ENCODE measurements around the gene ARHGEF40.

Gene ARHGEF40

DNA sequence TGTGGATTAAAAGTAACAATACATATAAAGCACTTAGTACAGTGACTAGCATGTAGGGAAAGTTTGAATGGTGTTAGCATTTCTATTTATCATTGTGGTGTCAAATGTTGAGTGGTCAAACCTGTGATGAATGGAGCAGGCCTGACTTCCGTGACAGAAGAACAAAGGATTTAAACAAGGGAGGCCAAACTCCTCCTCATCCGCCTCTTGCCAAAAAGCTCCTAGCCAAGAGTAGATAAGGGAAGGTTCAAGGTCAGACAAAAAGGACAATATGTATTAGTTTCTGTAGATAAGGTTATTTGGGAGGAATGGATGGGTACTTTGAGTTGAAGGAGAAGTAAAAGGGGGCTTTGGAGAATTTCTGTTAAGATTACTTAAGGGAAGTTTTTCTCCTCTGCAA, 21.5 kb upstream of the ARHGEF40 start:
- TF ChIP-seq BHLHE40 (IDR thresholded peaks at IDR 0.05; ENCODE audit: borderline replicate concordance) (no peak), NFRKB (IDR thresholded peaks at IDR 0.05) (no peak), CTBP1 (IDR thresholded peaks at IDR 0.05; ENCODE audit: borderline replicate concordance) (no peak), L3MBTL2 (conservative IDR thresholded peaks at IDR 0.05) (no peak), ARNT (IDR thresholded peaks at IDR 0.05) (no peak), ZNF384 (IDR thresholded peaks at IDR 0.05) (no peak), HDGF (IDR thresholded peaks at IDR 0.05; ENCODE audit: borderline replicate concordance) (no peak), SP1 (IDR thresholded peaks at IDR 0.05) (no peak), LEF1 (IDR thresholded peaks at IDR 0.05; ENCODE audit: borderline replicate concordance) (no peak), TARDBP (IDR thresholded peaks at IDR 0.05) (no peak), SUZ12 (IDR thresholded peaks at IDR 0.05) (no peak), FOXA1 (IDR thresholded peaks at IDR 0.05) (no peak), ELF4 (IDR thresholded peaks at IDR 0.05) (no peak), FOXK2 (IDR thresholded peaks at IDR 0.05) (no peak), FOXM1 (IDR thresholded peaks at IDR 0.05; ENCODE audit: borderline replicate concordance) (no peak)
- TF ChIP-seq, protein P1, sequence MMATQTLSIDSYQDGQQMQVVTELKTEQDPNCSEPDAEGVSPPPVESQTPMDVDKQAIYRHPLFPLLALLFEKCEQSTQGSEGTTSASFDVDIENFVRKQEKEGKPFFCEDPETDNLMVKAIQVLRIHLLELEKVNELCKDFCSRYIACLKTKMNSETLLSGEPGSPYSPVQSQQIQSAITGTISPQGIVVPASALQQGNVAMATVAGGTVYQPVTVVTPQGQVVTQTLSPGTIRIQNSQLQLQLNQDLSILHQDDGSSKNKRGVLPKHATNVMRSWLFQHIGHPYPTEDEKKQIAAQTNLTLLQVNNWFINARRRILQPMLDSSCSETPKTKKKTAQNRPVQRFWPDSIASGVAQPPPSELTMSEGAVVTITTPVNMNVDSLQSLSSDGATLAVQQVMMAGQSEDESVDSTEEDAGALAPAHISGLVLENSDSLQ (IDR thresholded peaks at IDR 0.05): no peak
- ChIA-PET CTCF (interaction anchor here (3.0 kb wide), 1 partner anchor 34 kb away, joined by 14 read pairs; no protein-coding TSS in a partner anchor), POLR2A (no interaction called here)
- no peak for DNase-seq (ENCODE audit: extremely low spot score)

- no peak for DNase-seq (ENCODE audit: extremely low spot score)
- CTCF ChIA-PET: interaction anchor here (3.0 kb wide), 1 partner anchor 34 kb away, joined by 14 read pairs; no protein-coding TSS in a partner anchor
- TF ChIP-seq TARDBP (IDR thresholded peaks at IDR 0.05): no peak
- TF ChIP-seq BHLHE40 (IDR thresholded peaks at IDR 0.05; ENCODE audit: borderline replicate concordance): no peak
- no peak for TF ChIP-seq FOXA1 (IDR thresholded peaks at IDR 0.05)
- TF ChIP-seq ZNF384 (IDR thresholded peaks at IDR 0.05): no peak
- no peak for TF ChIP-seq NFRKB (IDR thresholded peaks at IDR 0.05)
- no peak for TF ChIP-seq L3MBTL2 (conservative IDR thresholded peaks at IDR 0.05)
- TF ChIP-seq ARNT (IDR thresholded peaks at IDR 0.05): no peak
- POLR2A ChIA-PET: no interaction called here
These were observed 20.8 kb upstream of the ARHGEF40 start for GRCh38 chr14:21049271-21049673.

DNA sequence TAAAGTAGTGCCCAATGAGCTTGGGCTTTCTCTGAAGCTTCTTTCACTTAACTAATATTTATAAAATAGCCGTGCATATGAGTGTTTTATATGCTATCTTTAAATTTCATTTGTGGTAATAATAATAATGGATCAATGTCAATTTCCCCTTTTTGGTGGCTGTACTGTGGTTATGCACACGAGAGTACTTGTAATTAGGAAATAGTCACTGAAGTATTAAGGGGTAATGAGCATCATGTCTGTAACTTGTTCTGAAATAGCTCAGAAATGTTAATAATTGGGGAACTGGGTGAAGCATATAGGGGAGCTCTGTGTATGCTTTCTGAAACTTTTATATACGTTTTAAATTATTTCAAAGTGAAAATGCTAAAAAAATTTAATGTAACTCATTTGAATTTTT, 19.5 kb upstream of the ARHGEF40 start:
- ChIA-PET CTCF (interaction anchor here (1.7 kb wide), 1 partner anchor 79 kb away, joined by 3 read pairs; no protein-coding TSS in a partner anchor), POLR2A (interaction anchor here (1.3 kb wide), 1 partner anchor 12 kb away, joined by 4 read pairs; no protein-coding TSS in a partner anchor)
- no peak for DNase-seq (ENCODE audit: extremely low spot score)
- no peak for TF ChIP-seq FOXA1 (IDR thresholded peaks at IDR 0.05)
- TF ChIP-seq LEF1 (IDR thresholded peaks at IDR 0.05; ENCODE audit: borderline replicate concordance): no peak
- TF ChIP-seq TARDBP (IDR thresholded peaks at IDR 0.05): no peak
- TF ChIP-seq ELF4 (IDR thresholded peaks at IDR 0.05): no peak
- TF ChIP-seq SP1 (IDR thresholded peaks at IDR 0.05): no peak
- TF ChIP-seq HDGF (IDR thresholded peaks at IDR 0.05; ENCODE audit: borderline replicate concordance): no peak
- TF ChIP-seq, protein P1 (IDR thresholded peaks at IDR 0.05): no peak
- TF ChIP-seq ZNF384 (IDR thresholded peaks at IDR 0.05): no peak
- no peak for TF ChIP-seq L3MBTL2 (conservative IDR thresholded peaks at IDR 0.05)
- no peak for TF ChIP-seq ARNT (IDR thresholded peaks at IDR 0.05)
- TF ChIP-seq BHLHE40 (IDR thresholded peaks at IDR 0.05; ENCODE audit: borderline replicate concordance): no peak
- no peak for TF ChIP-seq NFRKB (IDR thresholded peaks at IDR 0.05)
- no peak for TF ChIP-seq SUZ12 (IDR thresholded peaks at IDR 0.05)
- TF ChIP-seq FOXK2 (IDR thresholded peaks at IDR 0.05): no peak

DNA sequence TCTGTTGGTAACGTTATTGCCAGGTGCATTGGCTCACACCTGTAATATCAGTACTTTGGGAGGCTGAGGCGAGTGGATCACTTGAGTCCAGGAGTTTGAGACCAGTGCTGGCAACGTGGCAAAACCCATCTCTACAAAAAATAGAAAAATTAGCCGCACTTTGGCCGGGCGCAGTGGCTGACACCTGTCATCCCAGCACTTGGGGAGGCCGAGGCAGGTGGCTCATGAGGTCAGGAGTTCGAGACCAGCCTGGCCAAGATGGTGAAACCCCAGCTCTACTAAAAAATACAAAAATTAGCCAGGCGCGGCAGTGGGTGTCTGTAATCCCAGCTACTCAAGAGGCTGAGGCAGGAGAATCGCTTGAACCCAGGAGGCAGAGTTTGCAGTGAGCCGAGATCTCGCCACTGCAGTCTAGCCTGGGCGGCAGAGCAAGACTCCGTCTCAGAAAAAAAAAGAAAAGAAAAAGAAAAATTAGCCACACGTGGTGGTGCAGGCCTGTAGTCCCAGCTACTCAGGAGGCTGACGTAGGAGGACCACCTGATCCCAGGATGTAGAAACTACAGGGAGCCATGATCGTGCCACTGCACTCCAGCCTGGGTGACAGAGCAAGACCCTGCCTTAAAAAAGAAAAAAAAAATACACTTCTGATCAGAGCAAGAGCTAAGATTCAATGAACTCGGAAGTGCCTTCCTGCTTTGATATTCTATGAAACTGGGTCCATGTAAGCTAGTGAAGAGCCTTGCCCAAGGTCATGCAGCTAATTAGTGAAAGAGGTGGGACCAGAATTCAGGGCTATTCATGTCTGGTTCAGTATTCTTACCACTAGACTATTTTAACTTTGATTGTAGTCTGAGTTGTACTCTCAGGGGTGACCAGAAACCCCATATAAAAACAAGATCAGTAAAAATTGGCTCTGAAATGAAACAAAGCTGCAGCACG, 16.7 kb upstream of the ARHGEF40 start:
- ChIA-PET POLR2A (interaction anchor here (1.0 kb wide), 1 partner anchor 22 kb away, joined by 5 read pairs; no protein-coding TSS in a partner anchor), CTCF (interaction anchor here (1.1 kb wide), 2 partner anchors 39 to 83 kb away, joined by 3 read pairs; no protein-coding TSS in a partner anchor)
- TF ChIP-seq ZNF384 (IDR thresholded peaks at IDR 0.05): no peak
- TF ChIP-seq SUZ12 (IDR thresholded peaks at IDR 0.05): no peak
- no peak for TF ChIP-seq FOXK2 (IDR thresholded peaks at IDR 0.05)
- TF ChIP-seq ELF4 (IDR thresholded peaks at IDR 0.05): no peak
- TF ChIP-seq HDGF (IDR thresholded peaks at IDR 0.05; ENCODE audit: borderline replicate concordance): no peak
- DNase-seq (ENCODE audit: extremely low spot score): no peak

- ChIA-PET CTCF (interaction anchor here (0.6 to 1.1 kb wide), 2 partner anchors 40 to 792 kb away, joined by 3 read pairs; no protein-coding TSS in a partner anchor), POLR2A (interaction anchor here (1.0 kb wide), 1 partner anchor 23 kb away, joined by 5 read pairs; no protein-coding TSS in a partner anchor)
- no peak for DNase-seq (ENCODE audit: extremely low spot score)
- TF ChIP-seq ZNF384 (IDR thresholded peaks at IDR 0.05): no peak
- TF ChIP-seq HDGF (IDR thresholded peaks at IDR 0.05; ENCODE audit: borderline replicate concordance): no peak
- TF ChIP-seq, protein P1 (IDR thresholded peaks at IDR 0.05): no peak
- TF ChIP-seq SUZ12 (IDR thresholded peaks at IDR 0.05): no peak
- no peak for TF ChIP-seq FOXM1 (IDR thresholded peaks at IDR 0.05; ENCODE audit: borderline replicate concordance)
- no peak for TF ChIP-seq CTBP1 (IDR thresholded peaks at IDR 0.05; ENCODE audit: borderline replicate concordance)
- TF ChIP-seq FOXA1 (IDR thresholded peaks at IDR 0.05): no peak
- no peak for TF ChIP-seq NFRKB (IDR thresholded peaks at IDR 0.05)
- no peak for TF ChIP-seq SP1 (IDR thresholded peaks at IDR 0.05)
- TF ChIP-seq ARNT (IDR thresholded peaks at IDR 0.05): no peak
- no peak for TF ChIP-seq FOXK2 (IDR thresholded peaks at IDR 0.05)
- TF ChIP-seq LEF1 (IDR thresholded peaks at IDR 0.05; ENCODE audit: borderline replicate concordance): no peak
These were observed 15.9 kb upstream of the ARHGEF40 start for GRCh38 chr14:21054123-21054767.
